ENCODE measurements around the gene POLK.
"Not testable (repeated sequence)": the region's sequence is repeated elsewhere in the genome, so short reads cannot be mapped to it uniquely, and the experiment has no call there.

Gene POLK

GRCh38 chr5:75552764-75553163 is 41.1 kb downstream of the POLK start:
- no peak for DNase-seq

- DNase-seq = no peak
Observed at GRCh38 chr5:75553358-75553757, 41.7 kb downstream of the POLK start.

DNA sequence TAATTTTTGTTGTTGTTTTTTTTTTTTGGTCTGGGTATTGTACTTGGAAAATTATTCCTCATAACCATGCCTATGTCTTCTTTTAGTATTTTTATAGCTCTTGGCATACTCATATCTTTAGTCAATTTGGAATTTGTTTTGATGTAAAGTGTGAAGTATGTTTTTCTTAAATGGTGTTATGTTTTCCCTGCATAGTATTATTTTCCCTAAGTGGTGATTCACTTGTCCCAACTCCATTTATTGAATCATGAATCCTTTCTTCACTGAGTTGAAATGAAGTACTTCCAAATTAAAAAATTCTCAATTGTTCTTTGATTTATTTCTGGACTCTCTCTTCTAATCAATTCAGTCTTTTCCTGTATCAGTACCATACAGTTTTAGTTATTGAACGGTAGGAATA is 46.5 kb downstream of the POLK start:
- DNase-seq = no peak

- no peak for DNase-seq
Observed at GRCh38 chr5:75558981-75559632, 47.4 kb downstream of the POLK start.

DNA sequence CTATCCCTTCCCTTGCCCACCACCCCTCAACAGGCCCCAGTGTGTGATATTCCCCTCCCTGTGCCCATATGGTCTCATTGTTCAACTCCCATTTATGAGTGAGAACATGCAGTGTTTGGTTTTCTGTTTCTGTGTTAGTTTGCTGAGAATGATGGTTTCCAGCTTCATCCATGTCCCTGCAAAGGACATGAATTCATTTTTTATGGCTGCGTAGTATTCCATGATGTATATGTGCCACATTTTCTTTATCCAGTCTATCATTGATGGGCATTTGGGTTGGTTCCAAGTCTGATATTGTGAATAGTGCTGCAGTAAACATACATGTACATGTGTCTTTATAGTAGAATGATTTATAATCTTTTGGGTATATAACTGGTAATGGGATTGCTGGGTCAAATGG is 49.0 kb downstream of the POLK start:
- DNase-seq = not testable (repeated sequence)

DNA sequence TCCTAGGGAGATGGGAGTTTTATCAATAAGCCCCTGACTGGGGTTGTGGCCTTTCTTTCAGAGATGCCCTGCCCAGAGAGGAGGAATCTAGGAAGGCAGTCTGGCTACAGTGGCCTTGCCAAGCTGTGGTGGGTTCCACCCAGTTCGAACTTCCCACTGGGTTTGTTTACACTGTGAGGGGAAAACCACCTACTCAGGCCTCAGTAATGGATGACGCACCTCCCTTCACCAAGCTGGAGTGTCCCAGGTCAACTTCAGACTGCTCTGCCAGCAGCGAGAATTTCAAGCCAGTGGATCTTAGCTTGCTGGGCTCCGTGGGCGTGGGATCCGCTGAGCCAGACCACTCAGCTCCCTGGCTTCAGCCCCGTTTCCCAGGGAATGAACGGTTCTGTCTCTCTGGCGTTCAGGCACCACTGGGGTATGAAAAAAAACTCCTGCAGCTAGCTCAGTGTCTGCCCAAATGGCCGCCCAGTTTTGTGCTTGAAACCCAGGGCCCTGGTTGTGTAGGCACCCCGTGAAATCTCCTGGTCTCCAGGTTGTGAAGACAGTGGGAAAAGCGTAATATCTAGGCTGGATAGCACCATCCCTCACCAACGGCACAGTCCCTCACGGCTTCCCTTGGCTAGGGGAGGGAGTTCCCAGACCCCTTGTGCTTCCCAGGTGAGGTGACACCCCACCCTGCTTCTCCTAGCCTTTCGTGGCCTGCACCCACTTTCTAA is 54.5 kb downstream of the POLK start:
- not testable (repeated sequence) for DNase-seq

DNA sequence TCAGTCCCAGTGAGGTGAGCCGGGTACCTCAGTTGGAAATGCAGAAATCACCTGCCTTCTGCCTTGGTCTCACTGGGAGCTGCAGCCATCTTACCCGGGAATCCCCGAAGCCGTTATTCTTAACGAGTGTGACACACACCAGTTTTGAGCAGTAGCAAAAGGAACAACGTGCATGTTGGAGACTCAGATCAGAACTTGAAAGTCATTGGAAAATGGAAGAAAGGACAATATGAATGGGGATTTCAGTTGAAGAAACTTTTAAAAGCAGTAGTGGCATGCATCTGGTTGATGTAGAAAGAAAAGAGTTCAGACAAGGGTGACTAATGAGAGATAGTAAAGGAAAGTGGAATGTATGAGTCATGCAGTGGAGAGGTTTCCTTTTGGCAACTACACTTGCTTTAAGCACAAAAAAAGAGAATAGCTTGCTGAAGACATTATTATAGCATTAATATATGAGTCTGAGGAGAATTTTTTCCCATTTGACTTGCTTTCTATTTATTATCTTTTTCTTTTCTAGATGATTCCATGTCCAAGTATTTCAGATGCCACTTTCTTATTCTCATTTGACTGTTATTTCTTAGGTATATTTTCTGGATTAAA is 55.1 kb downstream of the POLK start:
- no peak for DNase-seq

DNA sequence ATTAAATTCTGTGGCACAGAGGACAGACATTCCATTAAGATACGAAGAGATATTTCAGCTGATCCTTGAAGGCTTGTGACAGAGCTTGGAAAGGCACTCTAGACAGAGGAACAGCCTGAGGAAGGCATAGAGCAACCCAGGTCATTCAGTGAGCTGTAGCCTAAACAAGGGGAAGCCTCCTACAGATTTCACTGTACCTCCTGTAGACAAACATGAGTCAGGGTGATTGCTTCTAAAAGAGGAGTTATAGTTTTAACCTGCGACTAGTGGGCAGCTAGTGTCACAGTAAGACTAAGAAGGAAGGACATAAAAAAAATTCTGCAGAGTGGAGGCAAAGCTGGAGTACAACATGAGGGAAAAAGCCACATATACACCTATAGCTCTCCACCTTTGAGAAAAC is 56.0 kb downstream of the POLK start:
- DNase-seq = no peak

- DNase-seq = no peak
Observed at GRCh38 chr5:75568202-75568601, 56.5 kb downstream of the POLK start.

- DNase-seq = no peak
Observed at GRCh38 chr5:75571547-75571946, 59.9 kb downstream of the POLK start.

DNA sequence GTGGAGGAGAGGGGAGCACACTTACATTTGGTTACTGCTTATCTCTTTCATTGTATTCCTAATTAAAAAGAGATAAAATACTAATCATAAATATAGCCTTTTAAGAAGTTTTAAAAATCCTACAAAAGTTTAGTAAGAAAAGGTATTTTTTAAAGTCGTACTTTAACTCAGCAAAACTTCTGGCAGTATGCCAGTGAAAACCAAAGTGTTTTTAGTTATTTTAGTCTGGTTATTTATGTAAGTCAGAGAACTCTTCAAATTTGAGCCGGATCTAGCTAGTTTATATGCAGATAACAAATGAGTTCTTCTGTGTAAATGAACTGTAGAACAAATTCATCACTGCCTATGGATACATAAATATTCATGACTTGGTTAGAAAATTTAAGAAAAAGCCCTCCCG is 63.1 kb downstream of the POLK start:
- no peak for DNase-seq

DNA sequence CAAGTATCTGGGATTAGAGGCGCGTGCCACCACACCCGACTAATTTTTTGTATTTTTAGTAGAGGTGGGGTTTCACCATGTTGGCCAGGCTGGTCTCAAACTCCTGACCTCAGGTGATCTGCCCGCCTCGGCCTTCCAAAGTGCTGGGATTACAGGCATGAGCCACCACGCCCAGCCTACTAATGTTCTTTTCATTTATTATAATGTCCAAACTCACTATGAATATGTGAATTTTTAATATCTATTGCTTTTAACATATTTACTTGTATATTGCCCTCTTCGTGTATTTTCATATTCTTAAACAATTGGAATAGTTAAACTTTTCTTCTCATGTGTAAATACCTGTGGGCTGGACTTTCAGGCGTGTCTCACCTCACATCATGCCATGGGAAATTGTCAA is 66.6 kb downstream of the POLK start:
- DNase-seq = not testable (repeated sequence)

DNA sequence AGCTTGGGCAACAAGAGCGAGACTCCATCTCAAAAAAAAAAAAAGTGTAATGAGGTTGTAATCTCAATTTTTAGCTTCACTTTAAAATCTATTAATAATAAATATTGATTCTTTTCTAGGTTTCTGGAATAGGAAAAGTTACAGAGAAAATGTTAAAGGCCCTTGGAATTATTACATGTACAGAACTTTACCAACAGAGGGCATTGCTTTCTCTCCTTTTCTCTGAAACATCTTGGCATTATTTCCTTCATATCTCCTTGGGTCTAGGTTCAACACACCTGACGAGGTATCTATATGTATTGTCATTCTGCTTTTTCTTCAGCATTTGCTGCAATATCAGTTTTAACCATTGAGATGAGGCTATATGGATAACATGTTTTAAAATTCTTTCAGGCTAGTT is 73.0 kb downstream of the POLK start:
- no peak for DNase-seq

DNA sequence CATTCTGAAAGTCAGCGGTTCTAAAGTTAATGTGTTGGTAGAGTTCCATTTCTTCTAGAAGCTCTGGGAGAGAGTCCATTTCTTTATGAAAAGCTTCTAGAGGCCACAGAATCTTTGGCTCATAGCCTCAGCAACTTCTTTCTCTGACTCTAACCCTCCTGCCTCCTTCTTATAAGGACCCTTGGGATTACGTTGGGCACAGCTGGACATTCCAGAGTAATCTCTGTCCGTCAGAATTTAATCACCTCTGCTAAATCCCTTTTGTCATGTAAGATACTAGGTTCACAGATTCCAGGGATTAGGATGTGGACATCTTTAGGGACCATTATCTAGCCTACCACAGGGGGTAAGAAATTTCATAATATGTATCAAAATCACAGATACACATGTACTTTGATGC is 77.0 kb downstream of the POLK start:
- no peak for DNase-seq

DNA sequence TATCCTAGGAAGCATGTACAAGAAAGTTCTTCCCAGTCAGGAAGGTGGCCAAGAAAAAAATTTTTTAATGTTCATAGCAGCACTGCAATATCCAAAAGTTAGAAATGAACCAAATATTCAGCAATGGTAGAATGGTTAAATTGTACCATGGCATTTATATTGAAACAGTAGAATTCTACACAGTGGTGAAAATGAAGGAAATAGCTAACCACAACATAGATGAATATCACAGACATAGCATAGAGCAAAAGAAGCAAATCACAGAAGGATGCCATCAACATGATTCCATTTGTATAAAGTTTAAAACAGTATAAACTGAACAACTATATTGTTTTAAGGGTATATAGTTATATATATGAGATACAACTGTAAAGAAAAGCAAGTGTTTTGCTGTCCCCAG is 88.8 kb downstream of the POLK start:
- DNase-seq = no peak

GRCh38 chr5:75601567-75601966 is 89.9 kb downstream of the POLK start:
- DNase-seq = no peak

DNA sequence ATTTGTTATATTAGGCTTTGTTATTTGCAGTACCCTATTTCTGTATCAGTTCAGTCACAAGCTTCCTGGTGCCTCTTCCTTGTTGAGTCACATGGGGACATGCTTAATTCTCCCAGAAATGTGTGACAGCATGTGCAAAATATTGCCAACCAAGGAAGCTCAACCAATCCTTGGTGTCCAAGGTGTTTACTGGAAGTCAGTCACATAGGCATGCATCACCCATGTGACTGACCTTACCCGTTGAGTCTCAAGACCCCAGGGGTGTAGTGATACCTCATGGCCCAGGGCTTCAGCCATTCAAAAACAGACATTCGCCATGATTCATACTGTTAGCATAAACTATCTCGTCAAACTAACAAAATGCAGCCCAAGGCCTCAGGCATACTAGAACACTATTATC is 90.3 kb downstream of the POLK start:
- DNase-seq = no peak

GRCh38 chr5:75603371-75603770 is 91.7 kb downstream of the POLK start:
- DNase-seq = no peak

GRCh38 chr5:75603821-75604220 is 92.1 kb downstream of the POLK start:
- no peak for DNase-seq

- not testable (repeated sequence) for DNase-seq
Observed at GRCh38 chr5:75607341-75607740, 95.7 kb downstream of the POLK start.

DNA sequence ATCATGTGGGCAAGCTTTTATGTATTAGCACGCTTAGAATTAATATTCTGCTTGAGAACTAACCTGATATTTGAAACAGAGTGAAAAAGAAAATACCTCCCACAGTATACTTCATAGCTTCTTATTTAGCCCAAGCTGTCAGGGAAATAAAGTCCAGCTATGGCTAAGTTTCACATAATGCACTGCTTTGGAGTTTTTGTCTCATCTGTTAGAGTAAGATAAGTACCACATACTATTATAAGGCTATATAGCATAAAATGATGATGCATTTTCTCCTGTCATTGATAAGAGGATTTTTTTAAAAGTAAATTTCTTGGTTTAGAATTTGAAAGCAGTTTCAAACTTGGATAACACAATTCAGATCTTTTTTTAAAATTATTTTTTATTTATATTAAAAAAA is 97.2 kb downstream of the POLK start:
- DNase-seq = no peak

- DNase-seq = no peak
Observed at GRCh38 chr5:75610201-75610600, 98.5 kb downstream of the POLK start.

GRCh38 chr5:75610859-75611310 is 99.2 kb downstream of the POLK start:
- DNase-seq = not testable (repeated sequence)

Measured in NCI-H510A (cell line).